DND-41 (cell line): Measurements from ENCODE around the gene VPS54.

Experiments used
- EZH2 ChIP-seq: IDR thresholded peaks from 3 replicates; pipeline ENCODE4 v1.6.1; 2012; ENCODE audit warnings: borderline replicate concordance, low read depth, mild to moderate bottlenecking, moderate library complexity, low read length, inconsistent platforms; ENCODE audit not compliant: severe bottlenecking
- TF ChIP-seq, protein P1 (sequence below): IDR thresholded peaks from 2 replicates; pipeline ENCODE4 v1.5.1; 2012; ENCODE audit warnings: borderline replicate concordance, low read length, moderate library complexity, mild to moderate bottlenecking; ENCODE audit not compliant: poor library complexity, severe bottlenecking; ENCODE audit errors: extremely low read depth

GRCh38 chr2:63865159-63865799 lies 153.9 kb downstream of the VPS54 start:
- TF ChIP-seq EZH2 = no peak
- TF ChIP-seq, protein P1, sequence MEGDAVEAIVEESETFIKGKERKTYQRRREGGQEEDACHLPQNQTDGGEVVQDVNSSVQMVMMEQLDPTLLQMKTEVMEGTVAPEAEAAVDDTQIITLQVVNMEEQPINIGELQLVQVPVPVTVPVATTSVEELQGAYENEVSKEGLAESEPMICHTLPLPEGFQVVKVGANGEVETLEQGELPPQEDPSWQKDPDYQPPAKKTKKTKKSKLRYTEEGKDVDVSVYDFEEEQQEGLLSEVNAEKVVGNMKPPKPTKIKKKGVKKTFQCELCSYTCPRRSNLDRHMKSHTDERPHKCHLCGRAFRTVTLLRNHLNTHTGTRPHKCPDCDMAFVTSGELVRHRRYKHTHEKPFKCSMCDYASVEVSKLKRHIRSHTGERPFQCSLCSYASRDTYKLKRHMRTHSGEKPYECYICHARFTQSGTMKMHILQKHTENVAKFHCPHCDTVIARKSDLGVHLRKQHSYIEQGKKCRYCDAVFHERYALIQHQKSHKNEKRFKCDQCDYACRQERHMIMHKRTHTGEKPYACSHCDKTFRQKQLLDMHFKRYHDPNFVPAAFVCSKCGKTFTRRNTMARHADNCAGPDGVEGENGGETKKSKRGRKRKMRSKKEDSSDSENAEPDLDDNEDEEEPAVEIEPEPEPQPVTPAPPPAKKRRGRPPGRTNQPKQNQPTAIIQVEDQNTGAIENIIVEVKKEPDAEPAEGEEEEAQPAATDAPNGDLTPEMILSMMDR = no peak
